ENCODE results near the gene DIAPH3.

- TF ChIP-seq CTCF (IDR thresholded peaks at IDR 0.05; ENCODE audit: low read depth, low read length) (no peak), EZH2phosphoT487 (IDR thresholded peaks at IDR 0.05; ENCODE audit: low read depth) (no peak)
These were observed 201.4 kb downstream of the DIAPH3 start for GRCh38 chr13:59962343-59962742.

All from OCI-LY3 (cell line).